Colonic mucosa (tissue), 4 donors: ENCODE results near the gene ULBP2. TPM values are rescaled to one million over a fixed set of nuclear protein-coding genes. Genes with fewer than 3 reads are reported as not detected.
"Not testable (repeated sequence)": the region's sequence is repeated elsewhere in the genome, so short reads cannot be mapped to it uniquely, and the experiment has no call there.

Source experiments
- DNase-seq: peaks from one replicate; pipeline ENCODE4 v3.0.0-alpha.2; 2020
- H3K27ac ChIP-seq: fragments of 200-600 bp; one replicate; pipeline ENCODE4 v1.8.0; 2021
- H3K27me3 ChIP-seq: fragments of 200-600 bp; one replicate; pipeline ENCODE4 v1.8.0; 2021
- H3K36me3 ChIP-seq: fragments of 200-600 bp; one replicate; pipeline ENCODE4 v1.8.0; 2021
- H3K4me1 ChIP-seq: fragments of 200-600 bp; one replicate; pipeline ENCODE4 v1.8.0; 2021; ENCODE audit warnings: mild to moderate bottlenecking
- H3K4me3 ChIP-seq: fragments of 200-600 bp; one replicate; pipeline ENCODE4 v1.8.0; 2021
- H3K9ac ChIP-seq, 2 donors: one replicate each; pipeline ENCODE4 v1.7.0; 2013; ENCODE audit warnings: control low read depth in 2 of 2, low read depth in 2 of 2, low read length in 2 of 2
- H3K9me3 ChIP-seq: fragments of 200-600 bp; one replicate; pipeline ENCODE4 v1.8.0; 2021
- CTCF ChIP-seq: fragments of 200-600 bp; IDR thresholded peaks from one replicate; pipeline ENCODE4 v1.8.0; 2022; ENCODE audit warnings: antibody characterized with exemption, mild to moderate bottlenecking
- intact Hi-C: fragments of 100-400 bp; cut with DNase I; formaldehyde crosslinking; loops from one replicate; pipeline ENCODE4 v1.14.1; 2022
- total RNA-seq, 2 donors: library from RNA; stranded (reverse); fragmentation: NEBNext Ultra II Directional in 1 of 2; extraction: Animal tissue kit (Norgen Biotek cat#: 25700) in 1 of 2; gene quantifications; one replicate each; pipeline ENCODE4 v1.2.1, GENCODE V29; 2021
- donor health status: healthy.
- donor health status: DM: no; HTN: no; CAD: no.
- donor health status: DM: no; HTN: no; CAD: no.

ULBP2 gene
- total RNA-seq, 2 donors from 2014 or later, result 0.19 to 0.47 TPM

- Histone ChIP-seq H3K4me3 (peak within 1 kb of the TSS; percentile 45), H3K27me3 (peaks cover 44% of the 10 kb centered on the region), H3K9me3 (no peaks in the 10 kb centered on the region), H3K9ac (peak within 1 kb of the TSS in 1 of 2 donors; percentile 53), H3K4me1 (no peaks in the 10 kb centered on the region), H3K36me3 (no peaks in the 10 kb centered on the region), H3K27ac (no peak within 1 kb of the TSS)
- intact Hi-C loops, result no loop called here
- DNase-seq, result peak; percentile 81
- no peak for TF ChIP-seq CTCF
These were observed 21.9 kb downstream of the ULBP2 start, which contains the start of gene ULBP1 for GRCh38 chr6:149963462-149964307. TSS of gene ULBP1 (plus strand) at chr6:149963943. CDS start at chr6:149964050, 107 bp downstream.

- intact Hi-C loops, result no loop called here
- peaks cover 44% of the 10 kb centered on the region for H3K27me3 ChIP-seq
- TF ChIP-seq CTCF, result no peak
- no peaks in the 10 kb centered on the region for H3K9me3 ChIP-seq
- no peak overlapping the region for H3K27ac ChIP-seq
- H3K4me1 ChIP-seq, result no peaks in the 10 kb centered on the region
- peak overlapping the region in 1 of 2 donors; percentile 53 for H3K9ac ChIP-seq
- peak overlapping the region; percentile 45 for H3K4me3 ChIP-seq
- no peaks in the 10 kb centered on the region for H3K36me3 ChIP-seq
- peak; percentile 19 for DNase-seq
These were observed 22.7 kb downstream of the ULBP2 start for GRCh38 chr6:149964308-149965193.

- no peaks in the 10 kb centered on the region for H3K36me3 ChIP-seq
- H3K9ac ChIP-seq, result no peak overlapping the region
- H3K27me3 ChIP-seq, result peaks cover 44% of the 10 kb centered on the region
- no peaks in the 10 kb centered on the region for H3K4me1 ChIP-seq
- intact Hi-C loops, result no loop called here
- DNase-seq, result no peak
- H3K27ac ChIP-seq, result no peak overlapping the region
- no peak for TF ChIP-seq CTCF
- H3K4me3 ChIP-seq, result peak overlapping the region; percentile 45
- no peaks in the 10 kb centered on the region for H3K9me3 ChIP-seq
These were observed 23.6 kb downstream of the ULBP2 start for GRCh38 chr6:149965194-149966020.

GRCh38 chr6:149966319-149966718 is 24.5 kb downstream of the ULBP2 start:
- H3K36me3 ChIP-seq, DNase-seq, H3K4me3 ChIP-seq, H3K9me3 ChIP-seq, H3K27ac ChIP-seq, intact Hi-C loops, H3K4me1 ChIP-seq, H3K9ac ChIP-seq: not testable (repeated sequence)
- peaks cover 44% of the 10 kb centered on the region for H3K27me3 ChIP-seq

- Histone ChIP-seq H3K4me3 (no peak overlapping the region), H3K4me1 (no peaks in the 10 kb centered on the region), H3K27me3 (peaks cover 40% of the 10 kb centered on the region), H3K9me3 (no peaks in the 10 kb centered on the region), H3K9ac (no peak overlapping the region), H3K27ac (no peak overlapping the region), H3K36me3 (no peaks in the 10 kb centered on the region)
- no peak for TF ChIP-seq CTCF
- intact Hi-C loops, result no loop called here
- DNase-seq, result no peak
These were observed 25.8 kb downstream of the ULBP2 start for GRCh38 chr6:149967591-149967990.

- H3K27ac ChIP-seq, H3K36me3 ChIP-seq, H3K9ac ChIP-seq, intact Hi-C loops, H3K4me3 ChIP-seq, DNase-seq, H3K4me1 ChIP-seq, H3K9me3 ChIP-seq: not testable (repeated sequence)
- peaks cover 37% of the 10 kb centered on the region for H3K27me3 ChIP-seq
These were observed 26.2 kb downstream of the ULBP2 start for GRCh38 chr6:149967999-149968398.

GRCh38 chr6:149968909-149969308 is 27.1 kb downstream of the ULBP2 start:
- H3K9ac ChIP-seq, intact Hi-C loops: not testable (repeated sequence)
- peaks cover 28% of the 10 kb centered on the region for H3K27me3 ChIP-seq

More at GRCh38 chr6:149968909-149969308, 27.1 kb downstream of the ULBP2 start:
- H3K36me3 ChIP-seq, H3K4me1 ChIP-seq, H3K9me3 ChIP-seq, H3K4me3 ChIP-seq, H3K27ac ChIP-seq, DNase-seq: not testable (repeated sequence)
